ENCODE data around the gene GBA2.

The GBA2 gene

DNA sequence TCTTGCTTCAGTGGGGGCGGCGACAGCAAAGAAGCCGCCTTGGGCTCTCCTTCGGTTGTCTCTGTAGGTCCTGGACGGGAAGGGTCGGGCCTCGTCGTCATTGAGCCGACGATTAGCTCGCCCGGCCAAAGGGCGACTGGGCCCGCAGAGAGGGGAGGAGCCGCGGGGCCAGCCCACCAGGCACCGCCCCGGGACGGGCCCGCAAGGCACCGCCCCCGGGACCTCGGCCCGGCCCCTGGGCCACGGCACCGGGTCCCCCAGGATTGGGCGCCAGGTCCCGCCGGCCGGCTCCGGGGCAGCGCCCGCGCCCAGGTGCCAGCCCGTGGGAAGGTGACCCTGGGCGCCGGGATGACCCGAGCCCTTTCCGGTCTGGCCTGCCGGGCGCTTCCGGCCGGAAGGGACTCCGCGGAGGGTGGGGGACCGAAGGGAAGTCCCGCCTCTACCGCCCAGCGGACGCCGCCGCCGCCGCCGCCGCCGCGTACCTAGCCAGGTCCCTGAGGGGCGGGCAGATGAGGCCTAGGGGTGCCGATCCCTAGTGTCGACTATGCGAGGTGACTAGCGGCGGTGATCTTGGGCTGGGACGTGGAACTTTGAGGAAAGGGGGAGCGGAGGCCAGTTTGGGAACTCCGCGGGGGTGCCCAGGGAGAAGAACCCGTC, at the start of gene GBA2, which contains the start of gene RGP1:
Gene GBA2 (minus strand): TSS at position 371 of the 657 bp plus-strand sequence. CDS start 524 bp downstream, outside the sequence.
Gene RGP1 (plus strand): TSS at position 430 of the 657 bp plus-strand sequence. CDS start 469 bp downstream, outside the sequence.
- DNase-seq (ENCODE audit: low read depth), result no peak

DNA sequence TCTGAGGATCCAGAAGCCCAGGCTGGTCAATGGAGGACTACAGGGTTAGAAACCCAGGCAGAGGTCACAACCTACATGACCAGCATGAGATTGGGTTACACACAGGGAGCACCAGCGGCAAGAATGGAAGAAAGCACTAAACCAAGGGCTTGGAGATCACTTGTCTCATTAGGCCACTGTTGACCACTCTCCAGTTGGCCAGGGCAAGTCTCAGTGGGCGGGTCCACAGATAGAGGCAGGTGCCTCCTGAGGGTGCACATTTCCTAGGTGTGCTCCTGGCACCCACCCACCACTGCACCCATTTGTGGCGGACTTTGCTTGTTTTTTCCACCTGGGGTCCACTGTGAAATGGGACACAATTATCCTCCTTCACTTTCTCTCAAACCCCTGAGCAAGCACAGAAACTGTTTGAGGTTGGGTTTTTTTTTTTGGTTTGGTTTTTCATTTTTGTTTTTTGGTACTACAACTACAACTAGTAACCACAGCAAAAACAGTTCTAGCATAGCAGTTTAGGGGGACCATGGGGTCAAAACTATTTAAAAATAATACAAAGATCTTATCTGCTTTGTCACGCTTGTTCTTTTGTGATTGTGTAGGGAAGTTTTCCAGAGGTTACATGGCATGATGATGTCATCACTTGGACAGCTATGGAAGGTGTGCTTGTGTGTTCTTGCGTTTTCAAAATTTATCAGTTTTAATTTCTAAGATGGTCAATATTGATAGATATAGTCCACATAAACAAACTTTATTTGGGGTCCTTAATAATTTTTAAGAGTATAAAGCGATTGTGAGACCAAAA, 48.5 kb upstream of the GBA2 start:
- no peak for DNase-seq (ENCODE audit: low read depth)

- no peak for DNase-seq (ENCODE audit: low read depth)
Observed at GRCh38 chr9:35795695-35796094, 46.7 kb upstream of the GBA2 start.

- no peak for DNase-seq (ENCODE audit: low read depth)
Observed at GRCh38 chr9:35793461-35793860, 44.4 kb upstream of the GBA2 start.

DNA sequence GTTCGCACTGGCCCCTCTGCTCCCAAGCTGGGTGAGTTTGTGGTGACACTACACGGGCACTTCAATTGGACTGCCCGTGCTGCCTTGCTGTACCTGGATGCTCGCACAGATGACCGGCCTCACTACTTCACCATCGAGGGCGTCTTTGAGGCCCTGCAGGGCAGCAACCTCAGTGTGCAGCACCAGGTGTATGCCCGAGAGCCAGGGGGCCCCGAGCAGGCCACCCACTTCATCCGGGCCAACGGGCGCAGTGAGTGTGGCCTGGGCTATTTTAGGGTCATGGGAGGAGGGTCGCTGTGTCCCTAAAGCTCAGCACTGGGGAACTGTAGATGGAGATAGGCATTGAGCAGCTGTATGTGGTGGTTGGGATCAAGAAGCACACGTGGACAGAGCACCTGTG, 43.8 kb upstream of the GBA2 start:
- no peak for DNase-seq (ENCODE audit: low read depth)

DNA sequence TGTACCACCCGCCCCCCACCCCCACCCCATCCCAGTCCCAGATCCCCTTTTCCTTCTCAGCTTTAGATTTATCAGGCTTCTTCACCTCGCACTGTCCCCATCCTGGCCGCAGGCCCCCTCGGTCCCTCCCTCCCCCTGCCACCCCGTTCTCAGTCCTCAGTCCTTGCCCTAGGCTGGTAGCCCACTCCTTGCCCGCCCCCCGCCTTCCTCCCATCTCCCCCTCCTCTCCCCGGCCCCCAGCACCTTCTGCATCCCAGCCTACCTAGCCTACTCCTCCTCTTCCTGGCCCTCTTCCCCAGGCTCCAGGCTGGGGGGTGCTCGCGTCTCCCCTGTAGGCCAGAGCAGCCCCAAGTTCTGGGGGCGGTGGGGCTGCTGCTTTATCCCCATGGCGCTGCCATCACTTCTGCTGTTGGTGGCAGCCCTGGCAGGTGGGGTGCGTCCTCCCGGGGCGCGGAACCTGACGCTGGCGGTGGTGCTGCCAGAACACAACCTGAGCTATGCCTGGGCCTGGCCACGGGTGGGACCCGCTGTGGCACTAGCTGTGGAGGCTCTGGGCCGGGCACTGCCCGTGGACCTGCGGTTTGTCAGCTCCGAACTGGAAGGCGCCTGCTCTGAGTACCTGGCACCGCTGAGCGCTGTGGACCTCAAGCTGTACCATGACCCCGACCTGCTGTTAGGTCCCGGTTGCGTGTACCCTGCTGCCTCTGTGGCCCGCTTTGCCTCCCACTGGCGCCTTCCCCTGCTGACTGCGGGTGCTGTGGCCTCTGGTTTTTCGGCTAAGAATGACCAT, 43.2 kb upstream of the GBA2 start:
- DNase-seq (ENCODE audit: low read depth), result no peak

DNA sequence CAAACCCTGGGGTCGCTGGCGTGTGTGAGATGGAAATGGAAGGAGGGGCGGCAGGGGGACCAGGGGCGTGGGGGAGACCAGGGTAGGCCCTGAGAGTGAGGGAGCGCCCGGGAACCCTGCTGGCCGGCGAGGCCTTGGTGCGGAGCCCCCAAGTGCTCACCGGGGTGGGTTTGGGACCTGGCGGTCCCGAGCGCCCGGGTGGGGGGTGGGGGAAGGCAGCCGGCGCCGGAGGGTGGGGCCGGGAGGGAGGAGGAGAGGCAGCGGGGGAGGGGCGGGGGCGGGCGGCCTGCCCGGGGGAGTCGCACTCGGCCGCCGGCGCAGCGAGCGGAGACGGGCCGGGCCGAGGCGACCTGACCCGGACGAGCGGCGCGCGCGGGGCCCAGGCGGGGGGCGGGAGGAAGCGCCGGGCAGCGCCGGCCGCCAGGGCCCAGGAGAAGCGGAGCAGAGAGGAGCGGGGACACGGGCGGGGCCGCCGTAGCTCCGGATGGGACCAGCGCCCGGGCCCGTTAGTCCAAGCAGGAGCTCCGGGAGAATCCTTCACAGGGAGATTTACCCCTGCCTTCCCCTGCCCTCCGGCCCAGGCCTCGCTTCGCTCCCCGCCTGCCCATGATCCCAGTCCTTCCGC, 42.4 kb upstream of the GBA2 start, which contains the start of gene NPR2:
Gene NPR2 (plus strand): TSS at position 295 of the 625 bp plus-strand sequence. CDS start 818 bp downstream, outside the sequence.
- DNase-seq (ENCODE audit: low read depth), result no peak

DNA sequence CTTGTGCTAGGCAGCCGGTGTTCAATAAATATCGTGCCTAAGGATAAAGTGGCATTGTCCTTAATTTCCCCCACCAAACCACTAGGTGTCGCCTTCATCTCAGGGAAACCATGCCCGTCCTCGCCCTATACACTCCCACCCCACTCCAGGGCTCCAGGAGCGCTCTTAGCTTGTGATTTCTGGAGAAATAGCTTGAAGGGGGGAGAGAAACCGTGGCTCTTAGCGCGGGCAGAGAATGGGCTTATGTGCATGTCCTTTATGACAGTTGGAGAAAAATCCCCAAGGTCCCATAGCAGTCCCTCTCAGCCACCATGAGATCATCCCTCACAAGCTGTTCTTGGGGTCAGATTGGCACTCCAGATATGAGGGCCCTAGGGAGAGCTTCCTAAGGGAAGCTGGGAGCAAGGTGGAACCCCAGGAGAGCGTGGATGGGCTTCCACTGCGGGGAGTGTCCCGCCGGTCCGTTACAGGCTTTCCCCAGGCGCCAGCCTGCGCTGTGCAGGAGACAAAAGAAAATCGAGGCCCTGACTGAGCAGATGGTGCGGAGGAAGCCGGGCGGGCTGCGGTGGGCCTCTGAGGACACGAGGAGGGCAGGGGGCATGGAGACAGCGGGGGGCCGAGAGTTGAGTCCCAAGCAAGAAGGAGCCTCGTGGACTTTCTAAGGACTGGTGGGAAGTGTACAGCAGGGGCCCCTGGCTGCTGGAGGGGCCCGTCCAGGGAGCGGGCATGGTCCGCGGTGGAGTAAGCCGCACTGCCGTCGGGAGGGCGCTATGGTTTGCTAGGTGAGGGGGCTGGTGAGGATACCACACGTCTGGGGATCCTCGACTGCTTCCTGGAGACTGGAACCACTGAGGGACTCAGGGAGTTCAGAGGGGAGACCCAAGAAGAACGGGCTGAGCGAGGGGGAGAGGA, 41.6 kb upstream of the GBA2 start:
- DNase-seq (ENCODE audit: low read depth), result peak; percentile 69

DNA sequence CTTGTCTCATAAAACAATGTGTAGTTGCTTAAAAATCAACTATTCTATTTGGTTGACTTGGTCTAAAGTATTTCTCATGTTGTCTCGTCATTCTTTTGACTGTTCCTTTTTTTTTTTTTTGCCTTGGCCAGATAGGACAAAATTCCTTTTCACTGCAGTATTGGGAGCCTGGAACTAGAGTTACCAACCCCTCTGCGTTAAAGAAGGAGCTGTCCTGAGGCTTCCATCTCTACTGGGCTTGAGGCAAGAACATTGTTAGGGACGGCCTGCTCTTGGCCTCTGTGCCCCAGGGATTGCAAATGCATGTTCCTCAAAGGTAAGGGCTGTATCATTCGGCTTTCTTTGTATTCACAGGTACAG, 41.0 kb upstream of the GBA2 start:
- no peak for DNase-seq (ENCODE audit: low read depth)

DNA sequence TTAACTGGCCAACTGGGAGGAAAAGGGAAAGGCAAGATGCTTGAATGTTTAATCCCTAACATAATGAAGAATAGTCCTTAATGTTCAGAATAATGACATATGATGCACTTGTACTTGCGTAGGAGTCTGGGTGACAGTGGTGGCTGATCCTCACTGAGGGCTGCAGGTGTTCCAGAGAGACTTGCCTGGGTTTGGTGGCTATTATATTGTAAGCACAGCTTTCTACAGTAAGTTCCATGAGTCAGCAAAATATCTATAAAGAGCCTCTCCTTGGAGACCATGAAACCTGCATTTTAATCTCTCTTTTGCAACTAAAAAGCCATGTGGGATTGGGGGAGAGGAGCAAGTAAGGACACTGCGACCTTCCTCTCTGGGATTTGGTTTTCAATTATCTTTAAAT, 40.5 kb upstream of the GBA2 start:
- no peak for DNase-seq (ENCODE audit: low read depth)

DNA sequence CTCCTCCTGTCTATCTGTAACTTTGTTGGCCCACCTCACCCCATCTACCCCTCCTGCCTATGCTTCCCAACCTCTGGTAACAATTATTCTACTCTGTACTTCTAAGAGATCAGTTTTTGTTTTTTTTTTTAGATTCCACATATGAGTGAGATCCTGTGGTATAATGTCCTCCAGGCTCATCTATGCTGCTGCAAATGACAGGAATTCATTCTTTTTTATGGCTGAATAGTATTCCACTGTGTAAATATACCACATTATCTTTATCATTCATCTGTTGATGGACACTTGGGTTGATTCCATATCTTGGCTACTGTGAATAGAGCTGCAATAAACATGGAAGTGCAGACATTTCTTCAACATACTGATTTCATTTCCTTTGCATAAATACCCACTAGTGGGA, 34.4 kb upstream of the GBA2 start:
- no peak for DNase-seq (ENCODE audit: low read depth)

- DNase-seq (ENCODE audit: low read depth), result no peak
Observed at GRCh38 chr9:35781066-35781465, 32.0 kb upstream of the GBA2 start.

DNA sequence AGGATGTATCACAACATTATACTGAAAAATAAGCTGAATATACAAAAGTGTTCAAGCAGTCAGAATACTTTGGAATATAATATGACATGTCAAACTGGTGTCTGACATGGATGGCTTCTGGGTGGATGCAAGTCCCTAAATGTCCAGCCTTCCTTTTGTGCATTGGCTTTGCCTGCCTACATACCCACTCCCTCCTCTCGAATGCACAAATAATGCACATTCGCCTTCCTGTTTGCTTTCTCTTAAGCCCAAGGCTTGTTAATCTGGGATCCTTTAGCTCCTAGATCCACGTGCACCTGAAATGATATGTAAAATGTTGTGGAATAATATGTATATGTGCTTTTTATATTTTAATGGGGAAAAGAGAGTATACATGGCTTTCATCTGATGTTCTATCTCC, 29.5 kb upstream of the GBA2 start:
- no peak for DNase-seq (ENCODE audit: low read depth)

DNA sequence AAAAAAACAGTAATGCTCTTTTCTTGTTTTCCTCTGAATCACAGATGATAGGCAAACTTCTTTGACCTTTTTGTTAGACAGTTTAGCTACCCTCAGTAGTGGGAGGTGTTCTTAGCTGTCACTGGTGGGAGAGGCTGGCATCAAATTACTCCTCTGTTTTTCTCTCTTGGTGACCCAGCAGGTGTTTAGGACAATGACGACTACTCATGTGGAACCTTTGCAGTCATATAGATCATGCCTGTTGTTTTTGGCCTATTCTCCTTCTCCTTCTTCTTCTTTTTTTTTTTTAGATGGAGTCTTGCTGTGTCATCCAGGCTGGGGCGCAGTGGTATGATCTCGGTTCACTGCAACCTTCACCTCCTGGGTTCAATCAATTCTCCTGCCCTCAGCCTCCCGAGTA, 27.0 kb upstream of the GBA2 start:
- DNase-seq (ENCODE audit: low read depth), result no peak

GRCh38 chr9:35774907-35775635, 26.0 kb upstream of the GBA2 start:
- DNase-seq (ENCODE audit: low read depth), result no peak

GRCh38 chr9:35771943-35772342, 22.9 kb upstream of the GBA2 start:
- DNase-seq (ENCODE audit: low read depth), result no peak

DNA sequence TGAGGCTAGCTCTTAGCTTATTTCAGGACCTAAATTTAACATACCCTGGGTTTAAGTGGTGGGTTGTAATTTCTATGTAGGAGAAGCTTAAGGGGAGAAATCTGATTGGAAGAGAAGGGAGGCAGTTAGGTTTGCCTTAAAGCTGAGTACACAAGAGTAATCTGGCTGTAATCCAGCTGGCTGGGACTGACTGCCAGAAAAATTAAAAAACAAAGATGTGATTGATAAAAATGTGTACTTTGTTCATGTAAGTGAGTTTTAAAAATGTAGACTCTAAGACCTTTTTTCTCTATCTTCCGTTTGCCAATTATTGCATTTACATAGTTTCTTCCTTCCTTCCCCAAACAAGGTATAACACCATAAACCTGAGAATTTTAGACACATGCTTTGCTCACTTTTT, 22.5 kb upstream of the GBA2 start:
- no peak for DNase-seq (ENCODE audit: low read depth)

DNA sequence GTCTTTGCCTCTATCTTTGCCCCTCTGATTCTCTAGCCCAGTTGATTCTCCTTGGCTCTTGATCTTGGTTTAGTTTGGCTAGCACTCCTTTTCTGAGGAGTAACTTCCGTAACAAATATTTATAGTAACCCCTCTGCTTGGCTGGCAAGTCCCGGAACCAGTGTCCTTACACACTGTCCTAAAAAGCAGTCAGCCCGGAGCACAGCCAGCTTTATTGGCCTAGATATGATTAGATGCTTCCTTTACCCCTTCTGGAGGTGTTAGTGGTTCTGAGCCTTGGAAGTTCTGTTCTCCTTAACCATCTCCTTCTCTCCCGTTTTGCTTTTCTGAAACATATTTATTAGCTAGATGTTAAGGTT, 22.0 kb upstream of the GBA2 start:
- DNase-seq (ENCODE audit: low read depth), result no peak

GRCh38 chr9:35769763-35770162, 20.7 kb upstream of the GBA2 start:
- no peak for DNase-seq (ENCODE audit: low read depth)

- DNase-seq (ENCODE audit: low read depth), result no peak
Observed at GRCh38 chr9:35767458-35767857, 18.4 kb upstream of the GBA2 start.

GRCh38 chr9:35766997-35767396, 18.0 kb upstream of the GBA2 start:
- no peak for DNase-seq (ENCODE audit: low read depth)

All from stromal cell of bone marrow (primary cell).